Panc1 (cell line): ENCODE data around the gene AQP1. TPM values are rescaled to one million over a fixed set of nuclear protein-coding genes. Genes with fewer than 3 reads are reported as not detected.

Source experiments
- ATAC-seq: fragments of 200-7000 bp; cut with Tn5 transposase; 2 replicates; pipeline ENCODE4 v1.9.1; 2020; ENCODE audit warnings: mild to moderate bottlenecking, moderate library complexity
- BruUV-seq: library from RNA; stranded (reverse); fragments of 400-500 nt; replicated peaks from 2 replicates; lab custom pipeline; 2021; lab: Mats Ljungman, UMichigan
- CTCF ChIA-PET: fragments of 300-600 bp; sonication (Branson Sonifier 250); formaldehyde crosslinking; loops from one replicate; lab custom pipeline; 2022; ENCODE audit warnings: antibody characterized with exemption; lab: Charles Lee
- POLR2A ChIA-PET: fragments of 300-600 bp; sonication (Branson Sonifier 250); formaldehyde crosslinking; loops from one replicate; lab custom pipeline; 2022; ENCODE audit warnings: antibody characterized with exemption; lab: Charles Lee
- DNase-seq: peaks from one replicate; pipeline ENCODE4 v3.0.0-alpha.2; 2010; ENCODE audit warnings: low read depth, low spot score
- H3K27ac ChIP-seq: 2 replicates; pipeline ENCODE4 v1.5.1; 2011; ENCODE audit warnings: mild to moderate bottlenecking, low read length, inconsistent platforms
- H3K27me3 ChIP-seq: fragments of 200-500 bp; sonication (Bioruptor generic); 2 replicates; pipeline ENCODE4 v1.6.0; 2014; ENCODE audit warnings: low read length, inconsistent platforms; ENCODE audit not compliant: control insufficient read depth, insufficient read depth
- H3K36me3 ChIP-seq: fragments of 200-500 bp; sonication (Bioruptor generic); 2 replicates; pipeline ENCODE4 v1.5.1; 2014; ENCODE audit warnings: inconsistent platforms, mild to moderate bottlenecking, low read length, moderate library complexity; ENCODE audit not compliant: control insufficient read depth, insufficient read depth
- H3K4me1 ChIP-seq: 2 replicates; pipeline ENCODE4 v1.5.1; 2011; ENCODE audit warnings: inconsistent platforms, mild to moderate bottlenecking, low read length, moderate library complexity; ENCODE audit not compliant: control insufficient read depth, insufficient read depth
- H3K4me3 ChIP-seq, 2 experiments: 2 replicates each; pipeline ENCODE4 v1.5.1; 2011 to 2012; ENCODE audit warnings: low read depth in 2 of 2, low read length in 2 of 2, mild to moderate bottlenecking in 2 of 2, inconsistent platforms in 1 of 2, moderate library complexity in 1 of 2
- H3K9me3 ChIP-seq: fragments of 200-500 bp; sonication (Bioruptor generic); 2 replicates; pipeline ENCODE4 v1.5.1; 2014; ENCODE audit warnings: low read depth, mild to moderate bottlenecking, inconsistent platforms, low read length, moderate library complexity; ENCODE audit not compliant: control insufficient read depth, insufficient read depth
- POLR2AphosphoS5 ChIP-seq: IDR thresholded peaks from 2 replicates; pipeline ENCODE4 v1.6.1; 2012; ENCODE audit warnings: mild to moderate bottlenecking, low read depth, low read length, moderate library complexity
- SIN3A ChIP-seq: IDR thresholded peaks from 2 replicates; pipeline ENCODE4 v1.6.1; 2012; ENCODE audit warnings: low read depth, mild to moderate bottlenecking, low read length, moderate library complexity, borderline replicate concordance; ENCODE audit not compliant: insufficient read depth
- TCF7L2 ChIP-seq: IDR thresholded peaks from 2 replicates; pipeline ENCODE4 v1.6.1; 2011; ENCODE audit warnings: mild to moderate bottlenecking, low read depth, low read length, inconsistent platforms
- in situ Hi-C: cut with HindIII; loops from 2 replicates; pipeline ENCODE4 v1.10.0; 2016; ENCODE audit warnings: low sequenced_read_pairs, low pct_unique_long_range_greater_than_20kb
- intact Hi-C: fragments of 100-400 bp; cut with micrococcal nuclease; formaldehyde crosslinking; loops from one replicate; pipeline ENCODE4 v1.10.0; 2022; ENCODE audit not compliant: unreplicated experiment
- total RNA-seq: library from RNA; stranded (reverse); gene quantifications from one replicate; pipeline ENCODE4 v1.2.1, GENCODE V29; 2021; ENCODE audit not compliant: unreplicated experiment
- TF ChIP-seq, protein P1 (sequence below), 2 experiments: IDR thresholded peaks; 2 replicates each; pipeline ENCODE4 v1.6.1; 2011 to 2012; ENCODE audit warnings: low read depth in 2 of 2, control low read depth in 1 of 2, low read length in 1 of 2, mild to moderate bottlenecking in 1 of 2, moderate library complexity in 1 of 2; ENCODE audit not compliant: insufficient read depth in 1 of 2
- TF ChIP-seq, protein P2 (sequence below): fragments of 450-650 bp; IDR thresholded peaks from 2 replicates; pipeline ENCODE4 v1.5.1; 2017; ENCODE audit warnings: mild to moderate bottlenecking

The AQP1 gene
- total RNA-seq, 1 experiment from 2014 or later: 0.57 TPM

DNA sequence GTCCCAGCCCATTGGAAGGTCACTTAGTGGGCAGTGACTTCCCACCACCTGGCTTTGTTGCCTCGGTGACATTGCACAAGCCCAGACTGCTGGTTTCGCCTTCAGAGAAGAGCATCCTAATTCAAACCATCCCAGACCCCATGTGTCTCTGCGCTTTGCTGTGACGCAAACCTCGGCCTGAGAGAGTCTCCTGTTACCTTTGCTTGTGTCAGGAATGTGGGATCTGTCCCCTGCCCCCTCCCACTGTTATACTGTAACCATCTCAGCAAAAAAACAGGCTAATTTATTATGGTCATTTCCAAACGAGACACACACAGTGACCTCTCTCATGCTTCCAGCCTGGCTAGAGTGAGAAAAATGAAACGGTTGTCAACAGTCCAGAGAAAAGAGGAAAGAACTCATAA, 25.0 kb upstream of the AQP1 start:
- ChIA-PET CTCF (no interaction called here), POLR2A (no interaction called here)
- no peak overlapping the region for H3K27ac ChIP-seq
- TF ChIP-seq TCF7L2 (no peak), POLR2AphosphoS5 (no peak), SIN3A (no peak)
- TF ChIP-seq, protein P1, sequence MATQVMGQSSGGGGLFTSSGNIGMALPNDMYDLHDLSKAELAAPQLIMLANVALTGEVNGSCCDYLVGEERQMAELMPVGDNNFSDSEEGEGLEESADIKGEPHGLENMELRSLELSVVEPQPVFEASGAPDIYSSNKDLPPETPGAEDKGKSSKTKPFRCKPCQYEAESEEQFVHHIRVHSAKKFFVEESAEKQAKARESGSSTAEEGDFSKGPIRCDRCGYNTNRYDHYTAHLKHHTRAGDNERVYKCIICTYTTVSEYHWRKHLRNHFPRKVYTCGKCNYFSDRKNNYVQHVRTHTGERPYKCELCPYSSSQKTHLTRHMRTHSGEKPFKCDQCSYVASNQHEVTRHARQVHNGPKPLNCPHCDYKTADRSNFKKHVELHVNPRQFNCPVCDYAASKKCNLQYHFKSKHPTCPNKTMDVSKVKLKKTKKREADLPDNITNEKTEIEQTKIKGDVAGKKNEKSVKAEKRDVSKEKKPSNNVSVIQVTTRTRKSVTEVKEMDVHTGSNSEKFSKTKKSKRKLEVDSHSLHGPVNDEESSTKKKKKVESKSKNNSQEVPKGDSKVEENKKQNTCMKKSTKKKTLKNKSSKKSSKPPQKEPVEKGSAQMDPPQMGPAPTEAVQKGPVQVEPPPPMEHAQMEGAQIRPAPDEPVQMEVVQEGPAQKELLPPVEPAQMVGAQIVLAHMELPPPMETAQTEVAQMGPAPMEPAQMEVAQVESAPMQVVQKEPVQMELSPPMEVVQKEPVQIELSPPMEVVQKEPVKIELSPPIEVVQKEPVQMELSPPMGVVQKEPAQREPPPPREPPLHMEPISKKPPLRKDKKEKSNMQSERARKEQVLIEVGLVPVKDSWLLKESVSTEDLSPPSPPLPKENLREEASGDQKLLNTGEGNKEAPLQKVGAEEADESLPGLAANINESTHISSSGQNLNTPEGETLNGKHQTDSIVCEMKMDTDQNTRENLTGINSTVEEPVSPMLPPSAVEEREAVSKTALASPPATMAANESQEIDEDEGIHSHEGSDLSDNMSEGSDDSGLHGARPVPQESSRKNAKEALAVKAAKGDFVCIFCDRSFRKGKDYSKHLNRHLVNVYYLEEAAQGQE (IDR thresholded peaks at IDR 0.05; ENCODE audit: insufficient read depth in 1 of 2, low read depth in 2 of 2, low read length in 1 of 2): no peak
- TF ChIP-seq, protein P2, sequence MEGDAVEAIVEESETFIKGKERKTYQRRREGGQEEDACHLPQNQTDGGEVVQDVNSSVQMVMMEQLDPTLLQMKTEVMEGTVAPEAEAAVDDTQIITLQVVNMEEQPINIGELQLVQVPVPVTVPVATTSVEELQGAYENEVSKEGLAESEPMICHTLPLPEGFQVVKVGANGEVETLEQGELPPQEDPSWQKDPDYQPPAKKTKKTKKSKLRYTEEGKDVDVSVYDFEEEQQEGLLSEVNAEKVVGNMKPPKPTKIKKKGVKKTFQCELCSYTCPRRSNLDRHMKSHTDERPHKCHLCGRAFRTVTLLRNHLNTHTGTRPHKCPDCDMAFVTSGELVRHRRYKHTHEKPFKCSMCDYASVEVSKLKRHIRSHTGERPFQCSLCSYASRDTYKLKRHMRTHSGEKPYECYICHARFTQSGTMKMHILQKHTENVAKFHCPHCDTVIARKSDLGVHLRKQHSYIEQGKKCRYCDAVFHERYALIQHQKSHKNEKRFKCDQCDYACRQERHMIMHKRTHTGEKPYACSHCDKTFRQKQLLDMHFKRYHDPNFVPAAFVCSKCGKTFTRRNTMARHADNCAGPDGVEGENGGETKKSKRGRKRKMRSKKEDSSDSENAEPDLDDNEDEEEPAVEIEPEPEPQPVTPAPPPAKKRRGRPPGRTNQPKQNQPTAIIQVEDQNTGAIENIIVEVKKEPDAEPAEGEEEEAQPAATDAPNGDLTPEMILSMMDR: no peak
- intact Hi-C loops: no loop called here
- no peak overlapping the region for H3K4me3 ChIP-seq
- no peaks in the 10 kb centered on the region for H3K9me3 ChIP-seq
- BruUV-seq: no TSS peak
- DNase-seq (no peak), ATAC-seq (no peak)
- no peaks in the 10 kb centered on the region; the same call in none of the 2 replicates for H3K27me3 ChIP-seq
- in situ Hi-C loops: no loop called here
- H3K36me3 ChIP-seq: no peaks in the 10 kb centered on the region
- H3K4me1 ChIP-seq: no peaks in the 10 kb centered on the region

DNA sequence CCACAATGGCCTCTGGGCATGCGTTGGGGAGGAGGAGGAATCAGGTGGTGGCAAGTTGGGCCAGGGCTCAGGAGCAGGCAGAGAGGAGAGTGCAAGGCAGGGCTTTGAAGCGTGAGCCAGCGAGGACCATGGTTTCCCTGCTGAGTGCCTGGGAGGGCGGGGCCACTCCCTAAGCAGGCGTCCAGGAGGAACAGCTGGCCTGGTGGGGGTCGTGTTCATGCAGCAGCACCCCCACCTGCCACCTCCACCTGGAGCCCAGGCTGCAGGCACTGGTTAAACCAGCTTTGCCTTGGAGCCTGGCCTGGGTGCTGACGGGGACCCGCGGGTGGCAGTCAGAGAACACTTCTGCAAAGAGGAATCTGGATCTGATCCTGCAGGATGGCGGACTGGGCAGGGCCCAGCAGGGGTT, 24.2 kb upstream of the AQP1 start:
- BruUV-seq: no TSS peak
- intact Hi-C loops (no loop called here), in situ Hi-C loops (no loop called here)
- Histone ChIP-seq H3K9me3 (no peaks in the 10 kb centered on the region), H3K4me1 (no peaks in the 10 kb centered on the region), H3K36me3 (no peaks in the 10 kb centered on the region), H3K4me3 (no peak overlapping the region), H3K27ac (no peak overlapping the region), H3K27me3 (no peaks in the 10 kb centered on the region; the same call in none of the 2 replicates)
- POLR2A ChIA-PET: no interaction called here
- CTCF ChIA-PET: no interaction called here
- no peak; the same call in 1 of the 2 replicates for ATAC-seq
- no peak for DNase-seq
- no peak for TF ChIP-seq TCF7L2
- TF ChIP-seq, protein P1 (IDR thresholded peaks at IDR 0.05; ENCODE audit: insufficient read depth in 1 of 2, low read depth in 2 of 2, low read length in 1 of 2): no peak
- TF ChIP-seq, protein P2: no peak
- no peak for TF ChIP-seq POLR2AphosphoS5
- no peak for TF ChIP-seq SIN3A
